ENCODE measurements around the gene ID2. TPM values are rescaled to one million over a fixed set of nuclear protein-coding genes. Genes with fewer than 3 reads are reported as not detected.
A peak's percentile ranks its signal among the peaks of the same experiment; 100 is the strongest.

Gene ID2
- 271 and 378 TPM in 2 replicates for total RNA-seq (2013; cell fraction: nucleolus; rRNA removed)
- 62.6 and 69.8 TPM in 2 replicates for total RNA-seq (2014; rRNA removed)
- total RNA-seq (2014; rRNA removed; fragmentation: Illumina TruSeq; extraction: Trizol) = 37.8 and 40.4 TPM in 2 replicates
- total RNA-seq (2021) = 36.6 and 39.0 TPM in 2 replicates
- polyA plus RNA-seq (2011; ENCODE audit: low read depth) = 6.1 TPM
- polyA plus RNA-seq (2011; rRNA removed) = 388 and 613 TPM in 2 replicates
- polyA plus RNA-seq (2011; cell fraction: cytosol; rRNA removed) = 630 and 953 TPM in 2 replicates
- 989 and 1,075 TPM in 2 replicates for polyA plus RNA-seq (2011; cell fraction: nucleus; rRNA removed)
- 12.6 and 14.8 TPM in 2 replicates for polyA plus RNA-seq (2012)
- 32.4 and 44.6 TPM in 2 replicates for polyA plus RNA-seq (2014; fragmentation: Illumina TruSeq; extraction: Trizol)
- polyA plus RNA-seq (2014; fragmentation: Nextera tagmentation; extraction: Ambion mirVana) = 10 to 100 TPM; 77.3 to 82.5 TPM
- 116 and 162 TPM in 2 replicates for polyA plus RNA-seq (2014; rRNA removed)
- 10 to 100 TPM; 69.1 to 81.6 TPM for polyA plus RNA-seq (2016; fragmentation: Nextera tagmentation; extraction: Ambion mirVana)
- polyA minus RNA-seq (2011; rRNA and poly(A)+ RNA removed) = 376 and 648 TPM in 2 replicates
- 107 and 121 TPM in 2 replicates for polyA minus RNA-seq (2011; cell fraction: cytosol; rRNA and poly(A)+ RNA removed)
- polyA minus RNA-seq (2011; cell fraction: nucleus; rRNA and poly(A)+ RNA removed) = 445 and 634 TPM in 2 replicates
- Bru-seq, nascent RNA = percentile 99 among the genes with signal in this experiment
- BruChase-seq, experiment 1, labeled RNA remaining after a 6-hour chase = percentile 94 among the genes with signal in this experiment
- percentile 99 among the genes with signal in this experiment for BruChase-seq, experiment 2, labeled RNA remaining after a 2-hour chase
- long read RNA-seq, experiment 1, transcript ID2-203 (3 exons, 1,362 nt) = major isoform, 187 of 199 reads
- long read RNA-seq, experiment 1, partial matches to known transcripts = 4 of 199 reads
- long read RNA-seq, experiment 1, other reads (novel, unspliced or antisense) = 5 of 199 reads
- long read RNA-seq, experiment 2, transcript ID2-203 (3 exons, 1,362 nt) = major isoform, 582 of 620 reads
- long read RNA-seq, experiment 2, transcript ID2-202 (2 exons, 623 nt) = minor isoform, 10 of 620 reads
- long read RNA-seq, experiment 2, partial matches to known transcripts = 5 of 620 reads
- long read RNA-seq, experiment 2, other reads (novel, unspliced or antisense) = 20 of 620 reads

DNA sequence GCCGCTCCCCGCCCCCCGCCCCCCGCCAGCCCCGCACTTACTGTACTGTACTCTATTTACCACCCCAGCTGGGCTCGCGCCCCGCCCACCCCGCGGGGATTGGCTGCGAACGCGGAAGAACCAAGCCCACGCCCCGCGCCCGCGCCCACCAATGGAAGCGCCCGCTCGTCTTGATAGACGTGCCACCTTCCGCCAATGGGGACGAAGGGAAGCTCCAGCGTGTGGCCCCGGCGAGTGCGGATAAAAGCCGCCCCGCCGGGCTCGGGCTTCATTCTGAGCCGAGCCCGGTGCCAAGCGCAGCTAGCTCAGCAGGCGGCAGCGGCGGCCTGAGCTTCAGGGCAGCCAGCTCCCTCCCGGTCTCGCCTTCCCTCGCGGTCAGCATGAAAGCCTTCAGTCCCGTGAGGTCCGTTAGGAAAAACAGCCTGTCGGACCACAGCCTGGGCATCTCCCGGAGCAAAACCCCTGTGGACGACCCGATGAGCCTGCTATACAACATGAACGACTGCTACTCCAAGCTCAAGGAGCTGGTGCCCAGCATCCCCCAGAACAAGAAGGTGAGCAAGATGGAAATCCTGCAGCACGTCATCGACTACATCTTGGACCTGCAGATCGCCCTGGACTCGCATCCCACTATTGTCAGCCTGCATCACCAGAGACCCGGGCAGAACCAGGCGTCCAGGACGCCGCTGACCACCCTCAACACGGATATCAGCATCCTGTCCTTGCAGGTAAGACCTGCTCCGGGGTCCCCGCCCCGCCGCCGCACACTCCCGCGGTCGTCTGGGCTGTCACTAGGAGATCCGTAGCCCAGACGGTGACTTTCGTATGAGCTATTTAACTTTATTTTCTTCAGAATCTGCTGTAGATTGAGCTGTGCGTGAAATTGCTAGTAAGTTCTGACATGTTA is at the start of gene ID2:
TSS of gene ID2 (plus strand) at position 271 of the 907 bp plus-strand sequence. CDS start at position 381, 110 bp downstream.
- H4K20me1 ChIP-seq (ENCODE audit: control insufficient read depth, insufficient read depth) = no peaks in the 10 kb centered on the region
- RAD21 ChIA-PET (ENCODE audit: unreplicated experiment) = interaction anchor here (0.7 to 5.2 kb wide), 47 partner anchors 8 to 1478 kb away, joined by 3 to 103 read pairs (median 6); no protein-coding TSS in a partner anchor
- no peaks in the 10 kb centered on the region for H3K36me3 ChIP-seq (ENCODE audit: control insufficient read depth in 2 of 2, insufficient read depth in 2 of 2, low read length in 1 of 2)
- ATAC-seq (peak; percentile 64), FAIRE-seq (peak; percentile 70), DNase-seq (ENCODE audit: low read depth, low spot score) (peak; percentile 88)
- intact Hi-C loops (cut with micrococcal nuclease; ENCODE audit: unreplicated experiment) (loop anchor here (1.0 to 10.0 kb wide), 10 partner anchors 76 to 1585 kb away; no protein-coding TSS in a partner anchor), in situ Hi-C loops (cut with MboI) (loop anchor here (5.0 to 10.0 kb wide), 4 partner anchors 257 to 1587 kb away; no protein-coding TSS in a partner anchor)
- H3K9ac ChIP-seq (ENCODE audit: control insufficient read depth, insufficient read depth, low read length) = peak within 1 kb of the TSS; percentile 66
- peaks cover 7% of the 10 kb centered on the region; the same call in 2 of the 3 replicates for H3K9me3 ChIP-seq (replicated peaks; ENCODE audit: control insufficient read depth, insufficient read depth, low read length)
- H3K4me1 ChIP-seq (ENCODE audit: control insufficient read depth, insufficient read depth, low read length) = peaks cover 23% of the 10 kb centered on the region
- WGBS (ENCODE audit: insufficient coverage, insufficient replicate concordance, low lambda C conversion rate, missing lambda C conversion rate) = under 1% methylated on average over 62 of the region's 70 CpGs
- peaks cover 25% of the 10 kb centered on the region for H3K79me2 ChIP-seq (ENCODE audit: control insufficient read depth, insufficient read depth, low read length)
- peaks cover 0 to 8% of the 10 kb centered on the region in 2 experiments; a peak in 1 of 4 replicates for H3K27me3 ChIP-seq (replicated peaks in 1 of 2; ENCODE audit: control insufficient read depth in 2 of 2, insufficient read depth in 2 of 2, low read length in 1 of 2)
- peak within 1 kb of the TSS; percentile 85 for H3K4me2 ChIP-seq (ENCODE audit: control insufficient read depth, insufficient read depth)
- H3K4me3 ChIP-seq = peak within 1 kb of the TSS; percentile 80
- BruUV-seq (replicated peaks) = no TSS peak
- CTCF ChIA-PET = interaction anchor here (0.6 to 4.4 kb wide), 22 partner anchors 8 to 1475 kb away, joined by 3 to 28 read pairs (median 4); no protein-coding TSS in a partner anchor
- H2AFZ ChIP-seq (ENCODE audit: control insufficient read depth, low read depth, low read length) = peak within 1 kb of the TSS; percentile 80
- peak within 1 kb of the TSS; percentile 71 for H3K27ac ChIP-seq (ENCODE audit: control insufficient read depth, insufficient read depth)
- POLR2A ChIA-PET = interaction anchor here (0.7 to 6.7 kb wide), 39 partner anchors 29 to 1370 kb away, joined by 3 to 98 read pairs (median 5); no protein-coding TSS in a partner anchor
- SMC1A ChIA-PET (ENCODE audit: uncharacterized antibody, unreplicated experiment) = interaction anchor here (0.5 to 4.8 kb wide), 34 partner anchors 11 to 1255 kb away, joined by 3 to 57 read pairs (median 4); no protein-coding TSS in a partner anchor
- peak; percentile 84 for TF ChIP-seq LARP7 (IDR thresholded peaks at IDR 0.05)
- no peak for TF ChIP-seq E2F8 (IDR thresholded peaks at IDR 0.05; ENCODE audit: low read depth, partially characterized antibody)
- TF ChIP-seq HDGF (IDR thresholded peaks at IDR 0.05) = no peak
- no peak for TF ChIP-seq ZNF384 (IDR thresholded peaks at IDR 0.05; ENCODE audit: borderline replicate concordance, low read depth, low read length)
- TF ChIP-seq BACH1 (IDR thresholded peaks at IDR 0.05; ENCODE audit: borderline replicate concordance) = peak; percentile 97
- TF ChIP-seq SIN3A (IDR thresholded peaks at IDR 0.05; ENCODE audit: low read depth, low read length) = 0 out of 2 replicates have a peak, but pooled peaks have one; percentile 22
- TF ChIP-seq PAX8 (IDR thresholded peaks at IDR 0.05) = no peak
- 0 out of 3 replicates have a peak, but pooled peaks of 1 of the 2 experiments have one; percentile 9 for TF ChIP-seq EGR1 (IDR thresholded peaks at IDR 0.05; ENCODE audit: borderline replicate concordance in 1 of 2, low read depth in 2 of 2, low read length in 2 of 2)
- TF ChIP-seq CBX5 (IDR thresholded peaks at IDR 0.05; ENCODE audit: low read depth) = no peak
- no peak; the same call in none of the 2 replicates for TF ChIP-seq NBN (IDR thresholded peaks at IDR 0.05)
- no peak for TF ChIP-seq SREBF2 (IDR thresholded peaks at IDR 0.05; ENCODE audit: low read length)
- TF ChIP-seq YY1 (IDR thresholded peaks at IDR 0.05; ENCODE audit: low read depth, low read length) = peak; percentile 79
- no peak for TF ChIP-seq NR2C2 (IDR thresholded peaks at IDR 0.05; ENCODE audit: borderline replicate concordance, control insufficient read depth, insufficient read length, low read depth)
- TF ChIP-seq SIX5 (IDR thresholded peaks at IDR 0.05; ENCODE audit: low read depth, low read length, severe bottlenecking) = peak; percentile 21

Data from GM12878 (cell line).